GM12878 (cell line): ENCODE data around the gene RPS6KA2.

Experiments used
- NFYB ChIP-seq: IDR thresholded peaks from 2 replicates; pipeline ENCODE4 v1.6.1; 2011; ENCODE audit warnings: low read depth, mild to moderate bottlenecking, low read length, improper control_type of control experiment, moderate library complexity; ENCODE audit not compliant: insufficient read depth
- PBX3 ChIP-seq: IDR thresholded peaks from 2 replicates; pipeline ENCODE4 v1.6.1; 2011; ENCODE audit warnings: mild to moderate bottlenecking, low read depth, low read length, moderate library complexity; ENCODE audit not compliant: insufficient replicate concordance
- SP1 ChIP-seq: IDR thresholded peaks from one replicate; pipeline ENCODE4 v1.6.1; 2011; ENCODE audit warnings: low read depth, low read length
- SRF ChIP-seq, 2 experiments: IDR thresholded peaks; 2 replicates each; pipeline ENCODE4 v1.6.1; 2011; ENCODE audit warnings: low read depth in 2 of 2, low read length in 2 of 2, mild to moderate bottlenecking in 1 of 2, moderate library complexity in 1 of 2
- STAT3 ChIP-seq: IDR thresholded peaks from 2 replicates; pipeline ENCODE4 v1.6.1; 2011; ENCODE audit warnings: low read depth, low read length, improper control_type of control experiment
- TARDBP ChIP-seq: IDR thresholded peaks from 2 replicates; pipeline ENCODE4 v1.6.1; 2016; ENCODE audit warnings: borderline replicate concordance
- WRNIP1 ChIP-seq: IDR thresholded peaks from 2 replicates; pipeline ENCODE4 v1.6.1; 2011; ENCODE audit warnings: low read depth, low read length, improper control_type of control experiment, borderline replicate concordance
- ZNF274 ChIP-seq: IDR thresholded peaks from one replicate; pipeline ENCODE4 v1.8.0; 2011; ENCODE audit not compliant: insufficient read length, insufficient read depth
- TF ChIP-seq, protein P1 (sequence below), 3 experiments: IDR thresholded peaks in 2 of 3; conservative IDR thresholded peaks in 1 of 3; 2 replicates each; pipeline ENCODE4 v1.5.1; 2011; ENCODE audit warnings: low read depth in 3 of 3, low read length in 3 of 3, mild to moderate bottlenecking in 3 of 3, control low read depth in 2 of 3, moderate library complexity in 2 of 3, inconsistent platforms in 1 of 3, mixed read lengths in 1 of 3; ENCODE audit not compliant: control insufficient read depth in 2 of 3, insufficient read depth in 1 of 3; ENCODE audit errors: extremely low read depth in 1 of 3
- TF ChIP-seq, protein P2 (sequence below): IDR thresholded peaks from 2 replicates; pipeline ENCODE4 v1.6.1; 2011; ENCODE audit warnings: low read depth, low read length, improper control_type of control experiment, borderline replicate concordance

- TF ChIP-seq, protein P1, sequence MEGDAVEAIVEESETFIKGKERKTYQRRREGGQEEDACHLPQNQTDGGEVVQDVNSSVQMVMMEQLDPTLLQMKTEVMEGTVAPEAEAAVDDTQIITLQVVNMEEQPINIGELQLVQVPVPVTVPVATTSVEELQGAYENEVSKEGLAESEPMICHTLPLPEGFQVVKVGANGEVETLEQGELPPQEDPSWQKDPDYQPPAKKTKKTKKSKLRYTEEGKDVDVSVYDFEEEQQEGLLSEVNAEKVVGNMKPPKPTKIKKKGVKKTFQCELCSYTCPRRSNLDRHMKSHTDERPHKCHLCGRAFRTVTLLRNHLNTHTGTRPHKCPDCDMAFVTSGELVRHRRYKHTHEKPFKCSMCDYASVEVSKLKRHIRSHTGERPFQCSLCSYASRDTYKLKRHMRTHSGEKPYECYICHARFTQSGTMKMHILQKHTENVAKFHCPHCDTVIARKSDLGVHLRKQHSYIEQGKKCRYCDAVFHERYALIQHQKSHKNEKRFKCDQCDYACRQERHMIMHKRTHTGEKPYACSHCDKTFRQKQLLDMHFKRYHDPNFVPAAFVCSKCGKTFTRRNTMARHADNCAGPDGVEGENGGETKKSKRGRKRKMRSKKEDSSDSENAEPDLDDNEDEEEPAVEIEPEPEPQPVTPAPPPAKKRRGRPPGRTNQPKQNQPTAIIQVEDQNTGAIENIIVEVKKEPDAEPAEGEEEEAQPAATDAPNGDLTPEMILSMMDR (IDR thresholded peaks at IDR 0.05 in 2 of 3, conservative IDR thresholded peaks at IDR 0.05 in 1 of 3; ENCODE audit: control insufficient read depth in 2 of 3, extremely low read depth in 1 of 3, insufficient read depth in 1 of 3, low read depth in 3 of 3, low read length in 3 of 3), result no peak
- TF ChIP-seq ZNF274, result no peak
- TF ChIP-seq SP1, result no peak
- TF ChIP-seq, protein P2, sequence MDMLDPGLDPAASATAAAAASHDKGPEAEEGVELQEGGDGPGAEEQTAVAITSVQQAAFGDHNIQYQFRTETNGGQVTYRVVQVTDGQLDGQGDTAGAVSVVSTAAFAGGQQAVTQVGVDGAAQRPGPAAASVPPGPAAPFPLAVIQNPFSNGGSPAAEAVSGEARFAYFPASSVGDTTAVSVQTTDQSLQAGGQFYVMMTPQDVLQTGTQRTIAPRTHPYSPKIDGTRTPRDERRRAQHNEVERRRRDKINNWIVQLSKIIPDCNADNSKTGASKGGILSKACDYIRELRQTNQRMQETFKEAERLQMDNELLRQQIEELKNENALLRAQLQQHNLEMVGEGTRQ, result no peak
- TF ChIP-seq TARDBP, result no peak
- no peak for TF ChIP-seq STAT3
- no peak for TF ChIP-seq NFYB
- TF ChIP-seq PBX3, result no peak
- TF ChIP-seq SRF (IDR thresholded peaks at IDR 0.05; ENCODE audit: low read depth in 2 of 2, low read length in 2 of 2), result no peak
- no peak for TF ChIP-seq WRNIP1
Measured at GRCh38 chr6:166616261-166617238, 10.5 kb downstream of the RPS6KA2 start.
